Measurements from ENCODE around the gene RPUSD4.
A peak's percentile ranks its signal among the peaks of the same experiment; 100 is the strongest.
"Not testable (repeated sequence)": the region's sequence is repeated elsewhere in the genome, so short reads cannot be mapped to it uniquely, and the experiment has no call there.

The RPUSD4 gene

GRCh38 chr11:126211236-126212088 lies at the start of gene RPUSD4, which contains the start of gene FAM118B:
RPUSD4 (minus strand) TSS chr11:126211650; CDS start chr11:126211638, 12 bp downstream.
FAM118B (plus strand) TSS chr11:126211782; CDS start chr11:126235002, 23,220 bp downstream.
- peak; percentile 94 for DNase-seq

GRCh38 chr11:126257764-126258163 lies 46.3 kb upstream of the RPUSD4 start:
- DNase-seq, result no peak

DNA sequence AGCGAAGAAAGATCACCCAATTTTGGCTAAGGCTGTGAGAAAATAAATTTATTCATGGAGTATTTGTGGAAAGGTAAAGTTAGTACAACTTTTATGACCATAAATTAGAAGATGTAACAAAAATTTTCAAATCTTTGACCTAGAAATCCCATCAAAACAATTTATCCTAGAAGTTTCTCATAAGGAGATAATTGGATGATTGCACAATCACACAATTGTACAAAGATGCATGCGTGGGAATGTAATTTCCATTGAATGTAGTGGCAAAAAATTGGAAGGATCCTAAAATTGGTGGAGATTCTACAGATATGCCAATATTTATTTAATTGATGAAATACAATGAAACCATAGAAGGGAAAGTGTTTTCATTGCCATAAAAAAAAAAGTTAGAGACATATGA lies 45.7 kb upstream of the RPUSD4 start:
- no peak for DNase-seq

- DNase-seq, result no peak
These were observed 44.8 kb upstream of the RPUSD4 start for GRCh38 chr11:126256216-126256615.

- not testable (repeated sequence) for DNase-seq
These were observed 44.1 kb upstream of the RPUSD4 start for GRCh38 chr11:126255507-126255906.

GRCh38 chr11:126254819-126255218 lies 43.4 kb upstream of the RPUSD4 start:
- no peak for DNase-seq

- DNase-seq, result no peak
These were observed 41.8 kb upstream of the RPUSD4 start for GRCh38 chr11:126253265-126253664.

DNA sequence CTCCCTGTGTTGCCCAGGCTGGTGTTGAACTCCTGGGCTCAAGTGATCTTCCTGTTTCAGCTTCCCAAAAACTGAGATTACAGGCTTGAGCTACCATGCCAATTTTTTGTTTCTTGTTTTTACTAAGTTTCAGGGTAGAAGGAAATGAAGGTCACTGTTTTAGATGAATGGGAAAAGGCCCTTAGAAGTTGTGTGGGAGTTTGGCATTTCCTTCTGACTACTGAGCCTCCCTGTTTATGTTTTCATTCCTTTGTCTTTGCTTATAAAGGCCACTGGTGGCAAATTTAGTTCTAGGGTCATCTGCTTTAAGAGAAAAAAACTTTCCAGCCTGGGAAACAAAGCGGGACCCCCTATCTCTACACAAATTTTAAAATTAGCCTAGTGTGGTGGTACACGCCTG lies 35.2 kb upstream of the RPUSD4 start:
- DNase-seq, result no peak

DNA sequence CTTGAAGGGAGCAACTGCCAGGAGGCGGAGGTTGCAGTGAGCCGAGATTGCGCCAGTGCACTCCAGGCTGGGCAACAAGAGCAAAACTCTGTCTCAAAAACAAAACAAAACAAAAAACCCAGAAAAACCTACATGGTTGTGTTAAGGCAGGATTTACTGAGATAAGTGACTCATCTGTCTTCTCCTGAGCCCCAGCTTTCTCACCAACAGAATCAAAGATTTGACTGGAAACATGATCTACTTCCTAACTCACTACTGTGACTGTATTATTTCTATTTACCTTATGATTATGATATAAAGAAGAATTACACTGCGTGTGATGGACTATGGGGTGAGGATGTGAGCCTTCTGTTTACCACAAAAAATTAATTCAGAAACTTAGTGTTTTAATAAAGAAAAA lies 21.9 kb upstream of the RPUSD4 start:
- no peak for DNase-seq

DNA sequence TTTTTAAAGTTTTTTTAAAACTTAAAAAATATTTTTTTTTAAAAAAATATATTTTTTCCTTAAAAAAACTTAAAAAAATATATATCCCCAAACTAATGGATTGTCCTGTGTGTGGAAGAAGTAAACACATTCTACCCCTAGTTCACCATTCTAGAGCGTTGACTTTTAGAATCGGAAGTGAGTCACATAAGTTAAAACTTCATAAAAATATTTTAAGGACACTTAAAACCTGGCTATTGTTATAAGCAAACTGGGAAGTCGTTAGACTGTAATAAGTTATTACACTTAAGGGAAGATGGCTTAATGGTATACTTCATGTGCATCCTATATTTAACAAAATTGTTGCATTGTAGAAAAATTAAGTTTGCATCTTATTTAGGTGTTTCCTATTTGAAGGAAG lies 21.2 kb upstream of the RPUSD4 start:
- DNase-seq, result no peak

GRCh38 chr11:126231725-126232459 lies 20.4 kb upstream of the RPUSD4 start:
- no peak for DNase-seq

GRCh38 chr11:126229858-126230540 lies 18.5 kb upstream of the RPUSD4 start:
- no peak for DNase-seq

DNA sequence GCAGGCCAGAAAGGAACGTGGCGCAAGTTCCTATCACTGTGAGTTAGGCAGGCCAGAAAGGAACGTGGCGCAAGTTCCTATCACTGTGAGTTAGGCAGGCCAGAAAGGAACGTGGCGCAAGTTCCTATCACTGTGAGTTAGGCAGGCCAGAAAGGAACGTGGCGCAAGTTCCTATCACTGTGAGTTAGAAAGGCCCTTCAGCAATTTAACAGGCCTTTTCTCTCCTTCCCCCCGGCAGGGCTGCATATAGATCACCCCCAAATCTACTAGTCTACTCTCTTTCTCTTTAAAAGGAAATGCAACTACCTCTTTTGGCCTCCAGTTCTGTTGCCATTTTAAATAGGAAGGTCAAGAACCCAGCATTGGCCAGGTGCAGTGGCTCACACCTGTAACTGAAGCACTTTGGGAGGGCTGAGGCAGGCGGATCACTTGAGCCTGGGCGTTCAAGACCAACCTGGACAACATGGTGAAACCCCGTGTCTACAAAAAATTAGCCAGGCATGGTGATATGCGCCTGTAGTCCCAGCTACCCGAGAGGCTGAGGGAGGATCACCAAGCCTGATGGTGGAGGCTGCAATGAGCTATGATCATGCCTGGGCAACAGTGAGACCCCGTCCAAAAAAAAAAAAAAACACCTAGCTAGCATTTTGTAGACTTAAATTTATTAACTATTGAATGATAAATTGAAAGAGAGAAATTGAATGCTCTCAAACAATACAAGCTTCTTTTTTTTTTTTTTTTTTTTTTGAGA lies 15.1 kb upstream of the RPUSD4 start:
- DNase-seq, result no peak

GRCh38 chr11:126225295-126225665 lies 13.8 kb upstream of the RPUSD4 start:
- DNase-seq, result no peak

- DNase-seq, result no peak
These were observed 13.3 kb upstream of the RPUSD4 start for GRCh38 chr11:126224647-126225294.

DNA sequence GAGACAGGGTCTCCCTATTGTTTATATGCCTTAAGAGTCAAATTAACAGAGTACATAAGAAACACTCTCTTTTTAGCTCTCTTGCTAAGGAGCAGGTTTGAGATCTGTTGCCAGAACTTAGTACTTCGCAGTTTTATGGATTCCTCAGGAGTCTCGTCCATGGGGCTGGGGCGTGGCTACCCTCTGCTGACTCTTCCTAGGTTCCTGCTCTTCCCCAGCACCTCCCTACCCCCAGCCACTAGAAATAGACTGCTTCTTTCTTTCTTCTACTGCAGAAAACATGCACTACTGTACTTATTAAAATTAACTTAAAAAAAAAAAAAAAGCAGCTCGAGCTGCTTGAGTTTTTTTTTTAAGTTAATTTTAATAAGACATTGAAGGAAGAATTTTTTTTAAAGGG lies 8.1 kb upstream of the RPUSD4 start:
- no peak for DNase-seq

GRCh38 chr11:126217491-126217890 lies 6.0 kb upstream of the RPUSD4 start:
- DNase-seq, result no peak

- DNase-seq, result no peak
These were observed 5.3 kb upstream of the RPUSD4 start for GRCh38 chr11:126216526-126217305.

- DNase-seq, result no peak
These were observed 3.4 kb upstream of the RPUSD4 start for GRCh38 chr11:126214841-126215240.

DNA sequence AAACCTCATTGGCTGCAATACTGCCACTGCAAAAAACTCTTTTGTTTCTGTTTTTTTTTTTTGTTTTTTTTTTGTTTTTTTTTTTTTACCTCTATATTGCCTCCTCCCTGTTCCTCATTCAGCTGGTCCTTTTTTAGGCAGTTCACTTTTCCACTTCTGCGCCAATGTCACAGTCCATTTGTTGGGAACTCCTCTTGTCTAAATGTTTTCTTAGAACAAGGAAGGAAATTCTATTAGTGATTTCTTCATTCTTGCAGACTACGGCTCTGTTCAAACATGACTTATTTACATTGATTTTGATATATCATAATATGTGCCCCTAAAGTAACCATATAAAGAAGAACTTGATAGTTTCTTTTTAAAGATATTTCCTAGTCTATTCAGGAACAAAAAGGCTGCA lies 3.0 kb upstream of the RPUSD4 start:
- DNase-seq, result no peak

DNA sequence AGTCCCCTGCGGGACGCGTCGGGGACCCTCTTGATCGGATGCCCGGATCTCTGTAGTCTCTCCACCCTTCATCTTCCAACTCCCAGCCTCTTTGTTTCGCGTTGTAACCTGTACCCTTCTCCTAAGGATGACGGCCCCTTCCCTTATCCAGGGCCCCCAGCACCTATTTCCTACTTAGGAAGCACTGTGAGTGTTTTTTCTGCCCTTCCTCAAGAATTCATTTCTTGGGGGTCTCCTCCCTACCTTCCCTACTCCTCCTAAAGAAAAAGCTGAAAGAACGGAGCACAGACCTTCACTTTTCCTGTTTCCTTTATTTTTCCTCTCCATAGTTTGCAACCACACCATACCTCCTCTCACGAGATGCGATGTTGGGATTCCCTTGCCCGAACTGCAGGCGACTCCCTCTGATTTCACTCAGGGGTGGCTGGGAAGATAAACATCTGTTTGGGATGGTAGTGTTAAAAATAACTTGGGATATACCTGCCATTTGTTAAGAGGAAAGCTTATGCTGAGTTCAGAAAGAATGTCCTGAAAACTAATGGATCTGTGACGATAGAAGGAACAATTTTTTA lies 725 bp upstream of the RPUSD4 start:
- no peak for DNase-seq

Measured in NCI-H510A treated with DMSO at 0.1 percent for 48 hours (cell line).